Coronary artery (tissue), 2 donors: ENCODE results near the gene STRA6.

Experiments used
- DNase-seq: peaks from one replicate; pipeline ENCODE4 v3.0.0-alpha.2; 2017; ENCODE audit warnings: low spot score
- H3K27ac ChIP-seq, 2 donors: fragments of 200-600 bp; sonication (generic); one replicate each; pipeline ENCODE4 v1.5.1; 2016 to 2019
- H3K4me3 ChIP-seq: fragments of 200-600 bp; sonication (generic); 2 replicates; pipeline ENCODE4 v1.5.1; 2016; ENCODE audit warnings: mild to moderate bottlenecking, moderate library complexity
- CTCF ChIP-seq: fragments of 200-600 bp; sonication (generic); IDR thresholded peaks from one replicate; pipeline ENCODE4 v1.5.1; 2019; ENCODE audit warnings: antibody characterized with exemption

STRA6 gene

GRCh38 chr15:74226761-74227540 is 24.4 kb upstream of the STRA6 start:
- no peak for DNase-seq
- no peak for TF ChIP-seq CTCF

GRCh38 chr15:74225928-74226327 is 23.3 kb upstream of the STRA6 start:
- TF ChIP-seq CTCF: no peak
- H3K27ac ChIP-seq: no peak overlapping the region
- no peak for DNase-seq
- H3K4me3 ChIP-seq: no peak overlapping the region

More at GRCh38 chr15:74226761-74227540, 24.4 kb upstream of the STRA6 start:
- Histone ChIP-seq H3K4me3 (no peak overlapping the region), H3K27ac (no peak overlapping the region)

GRCh38 chr15:74222240-74223119 is 19.9 kb upstream of the STRA6 start:
- no peak for TF ChIP-seq CTCF
- no peak for DNase-seq
- no peak overlapping the region for H3K27ac ChIP-seq
- no peak overlapping the region for H3K4me3 ChIP-seq

- no peak for TF ChIP-seq CTCF
- DNase-seq: no peak
- Histone ChIP-seq H3K4me3 (no peak overlapping the region), H3K27ac (no peak overlapping the region)
Observed at GRCh38 chr15:74221399-74222239, 19.0 kb upstream of the STRA6 start.

- TF ChIP-seq CTCF: no peak
- no peak overlapping the region for H3K27ac ChIP-seq
- DNase-seq: no peak
- H3K4me3 ChIP-seq: no peak overlapping the region
Observed at GRCh38 chr15:74220475-74221248, 18.1 kb upstream of the STRA6 start.
